Vagina (tissue), 2 donors: Measurements from ENCODE around the gene HM13.

Experiments
- POLR2A ChIP-seq, 2 donors: fragments of 450-650 bp; IDR thresholded peaks; one replicate each; pipeline ENCODE4 v1.6.1; 2017; ENCODE audit warnings: antibody characterized with exemption in 2 of 2, mild to moderate bottlenecking in 2 of 2, moderate library complexity in 2 of 2
- TF ChIP-seq, protein P1 (sequence below), 3 experiments: fragments of 450-650 bp in 2 of 3; fragments of 200-600 bp in 1 of 3; sonication (generic) in 1 of 3; IDR thresholded peaks; one replicate each; pipeline ENCODE4 v1.5.1; 2017 to 2019; ENCODE audit warnings: antibody characterized with exemption in 3 of 3, mild to moderate bottlenecking in 2 of 3, moderate library complexity in 2 of 3

DNA sequence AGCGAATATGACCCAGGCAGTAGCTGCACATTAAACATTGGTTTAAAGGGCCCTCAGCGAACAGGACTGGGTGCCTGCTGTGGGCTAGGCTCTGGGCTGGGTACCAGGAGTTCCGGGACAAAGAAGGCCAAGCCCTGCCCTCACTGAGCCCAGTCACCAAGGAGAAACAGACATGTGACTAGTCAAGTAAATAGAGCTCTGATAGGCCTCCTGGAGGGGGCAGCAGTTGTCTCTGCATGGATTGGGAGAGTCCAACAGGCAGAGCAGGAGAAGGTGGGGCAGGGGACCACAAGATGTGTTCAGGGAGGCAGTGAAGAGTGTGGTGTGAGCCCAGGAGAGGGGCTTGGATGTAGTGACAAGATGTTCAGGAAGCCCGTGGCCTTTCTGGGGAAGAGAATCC is 3.1 kb downstream of the HM13 start:
- TF ChIP-seq, protein P1, sequence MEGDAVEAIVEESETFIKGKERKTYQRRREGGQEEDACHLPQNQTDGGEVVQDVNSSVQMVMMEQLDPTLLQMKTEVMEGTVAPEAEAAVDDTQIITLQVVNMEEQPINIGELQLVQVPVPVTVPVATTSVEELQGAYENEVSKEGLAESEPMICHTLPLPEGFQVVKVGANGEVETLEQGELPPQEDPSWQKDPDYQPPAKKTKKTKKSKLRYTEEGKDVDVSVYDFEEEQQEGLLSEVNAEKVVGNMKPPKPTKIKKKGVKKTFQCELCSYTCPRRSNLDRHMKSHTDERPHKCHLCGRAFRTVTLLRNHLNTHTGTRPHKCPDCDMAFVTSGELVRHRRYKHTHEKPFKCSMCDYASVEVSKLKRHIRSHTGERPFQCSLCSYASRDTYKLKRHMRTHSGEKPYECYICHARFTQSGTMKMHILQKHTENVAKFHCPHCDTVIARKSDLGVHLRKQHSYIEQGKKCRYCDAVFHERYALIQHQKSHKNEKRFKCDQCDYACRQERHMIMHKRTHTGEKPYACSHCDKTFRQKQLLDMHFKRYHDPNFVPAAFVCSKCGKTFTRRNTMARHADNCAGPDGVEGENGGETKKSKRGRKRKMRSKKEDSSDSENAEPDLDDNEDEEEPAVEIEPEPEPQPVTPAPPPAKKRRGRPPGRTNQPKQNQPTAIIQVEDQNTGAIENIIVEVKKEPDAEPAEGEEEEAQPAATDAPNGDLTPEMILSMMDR (IDR thresholded peaks at IDR 0.05) = no peak
- TF ChIP-seq POLR2A (IDR thresholded peaks at IDR 0.05) = no peak
